ENCODE results near the gene SYNGR2.

Gene SYNGR2

GRCh38 chr17:78168242-78168902 lies at the start of gene SYNGR2:
TSS of gene SYNGR2 (plus strand) at chr17:78168581. CDS start at chr17:78168617, 36 bp downstream.
- peak; percentile 88 to 89 for DNase-seq

- no peak for DNase-seq
Observed at GRCh38 chr17:78118801-78119241, 49.6 kb upstream of the SYNGR2 start.

- DNase-seq, result no peak
Observed at GRCh38 chr17:78120537-78120936, 47.8 kb upstream of the SYNGR2 start.

GRCh38 chr17:78120971-78121800 lies 47.2 kb upstream of the SYNGR2 start:
- DNase-seq, result peak; percentile 51 to 76

GRCh38 chr17:78121801-78122215 lies 46.6 kb upstream of the SYNGR2 start:
- DNase-seq, result no peak

- no peak for DNase-seq
Observed at GRCh38 chr17:78122216-78122930, 46.0 kb upstream of the SYNGR2 start.

- DNase-seq, result peak in 1 of 2 donors; percentile 32
Observed at GRCh38 chr17:78122931-78123249, 45.5 kb upstream of the SYNGR2 start.

- DNase-seq, result no peak
Observed at GRCh38 chr17:78123258-78123929, 45.0 kb upstream of the SYNGR2 start.

- DNase-seq, result peak; percentile 27 to 71
Observed at GRCh38 chr17:78124081-78124835, 44.1 kb upstream of the SYNGR2 start.

- no peak for DNase-seq
Observed at GRCh38 chr17:78124836-78125137, 43.6 kb upstream of the SYNGR2 start.

- DNase-seq, result no peak
Observed at GRCh38 chr17:78125138-78125913, 43.1 kb upstream of the SYNGR2 start.

GRCh38 chr17:78125976-78126894 lies 42.1 kb upstream of the SYNGR2 start:
- no peak for DNase-seq

GRCh38 chr17:78126895-78127238 lies 41.5 kb upstream of the SYNGR2 start:
- DNase-seq, result no peak

GRCh38 chr17:78127239-78127887 lies 41.0 kb upstream of the SYNGR2 start:
- DNase-seq, result peak; percentile 73 to 78

- DNase-seq, result no peak
Observed at GRCh38 chr17:78127888-78128550, 40.4 kb upstream of the SYNGR2 start.

- DNase-seq, result peak; percentile 76
Observed at GRCh38 chr17:78128551-78129350, 39.6 kb upstream of the SYNGR2 start, which contains the start of gene TMC6. TSS of gene TMC6 (minus strand) at chr17:78128755. CDS start at chr17:78126832, 1,923 bp downstream.

GRCh38 chr17:78129351-78130089 lies 38.9 kb upstream of the SYNGR2 start:
- peak; percentile 58 for DNase-seq

GRCh38 chr17:78130090-78130436 lies 38.3 kb upstream of the SYNGR2 start:
- peak in 1 of 2 donors; percentile 32 for DNase-seq

All from CD4-positive, alpha-beta T cell treated with Interleukin-1 beta for 1 hour (primary cell).